ENCODE measurements around the gene RAB10. TPM values are rescaled to one million over a fixed set of nuclear protein-coding genes. Genes with fewer than 3 reads are reported as not detected.

The RAB10 gene
- total RNA-seq, 1 donor from 2014 or later, result 79.3 TPM

DNA sequence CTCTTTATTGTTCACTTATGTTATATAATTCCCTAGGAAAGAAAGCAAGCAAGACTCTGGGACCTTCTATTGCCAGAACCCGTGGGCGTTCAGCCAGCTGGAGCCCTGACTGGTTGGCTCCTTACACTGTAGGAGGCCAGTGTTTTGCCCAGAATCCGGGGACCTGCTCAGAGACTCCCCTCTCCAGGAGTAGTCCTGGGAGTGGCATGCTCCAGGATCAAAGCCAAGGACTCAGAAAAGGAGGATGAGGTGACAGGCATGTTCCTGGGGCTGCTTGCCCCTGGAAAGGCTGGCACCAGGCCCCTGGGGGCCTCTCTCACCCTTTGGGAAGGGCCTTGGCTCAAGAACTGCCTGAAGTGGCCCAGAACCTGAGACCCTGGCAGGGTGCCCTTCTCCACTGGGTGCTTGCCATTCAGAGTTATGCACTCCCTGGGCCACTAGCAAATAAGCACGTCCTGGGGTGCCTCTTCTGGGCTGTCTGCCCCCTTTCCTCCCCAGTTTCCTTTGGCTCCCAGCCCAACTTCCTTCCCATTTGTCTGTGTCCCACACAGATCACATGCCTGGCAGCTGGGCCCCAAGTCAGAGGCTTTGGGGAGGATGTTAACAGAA is 32.0 kb upstream of the RAB10 start:
- H3K4me1 Mint-ChIP-seq, result no peaks in the 10 kb centered on the region
- H3K4me3 Mint-ChIP-seq, result no peak overlapping the region
- POLR2A ChIA-PET, result no interaction called here
- intact Hi-C loops (cut with micrococcal nuclease), result no loop called here
- H3K27me3 Mint-ChIP-seq, result peaks cover 7% of the 10 kb centered on the region
- ATAC-seq (ENCODE audit: low read depth) (no peak), DNase-seq (no peak)
- H3K9me3 Mint-ChIP-seq, result no peaks in the 10 kb centered on the region
- H3K36me3 Mint-ChIP-seq (ENCODE audit: low read depth), result no peaks in the 10 kb centered on the region
- H3K27ac Mint-ChIP-seq, result no peak overlapping the region
- no peak for TF ChIP-seq CTCF (IDR thresholded peaks at IDR 0.05)
- CTCF ChIA-PET, result no interaction called here

- H3K4me3 Mint-ChIP-seq, result no peak overlapping the region
- CTCF ChIA-PET, result no interaction called here
- no peaks in the 10 kb centered on the region for H3K36me3 Mint-ChIP-seq (ENCODE audit: low read depth)
- no peak overlapping the region for H3K27ac Mint-ChIP-seq
- ATAC-seq (ENCODE audit: low read depth), result no peak
- no peak for TF ChIP-seq CTCF (IDR thresholded peaks at IDR 0.05)
- H3K27me3 Mint-ChIP-seq, result peaks cover 7% of the 10 kb centered on the region
- no peaks in the 10 kb centered on the region for H3K4me1 Mint-ChIP-seq
- no peak for DNase-seq
- POLR2A ChIA-PET, result no interaction called here
- intact Hi-C loops (cut with micrococcal nuclease), result no loop called here
- no peaks in the 10 kb centered on the region for H3K9me3 Mint-ChIP-seq
Observed at GRCh38 chr2:26002632-26003310, 31.1 kb upstream of the RAB10 start.

- POLR2A ChIA-PET, result no interaction called here
Observed at GRCh38 chr2:26008095-26008494, 25.8 kb upstream of the RAB10 start.

GRCh38 chr2:26008851-26009566 is 24.9 kb upstream of the RAB10 start:
- CTCF ChIA-PET, result no interaction called here
- intact Hi-C loops (cut with micrococcal nuclease), result no loop called here

More at GRCh38 chr2:26008095-26008494, 25.8 kb upstream of the RAB10 start:
- ATAC-seq (ENCODE audit: low read depth) (no peak), DNase-seq (no peak)
- no peaks in the 10 kb centered on the region for H3K4me1 Mint-ChIP-seq
- H3K36me3 Mint-ChIP-seq (ENCODE audit: low read depth), result no peaks in the 10 kb centered on the region
- no peak overlapping the region for H3K27ac Mint-ChIP-seq
- H3K4me3 Mint-ChIP-seq, result no peak overlapping the region
- H3K9me3 Mint-ChIP-seq, result peaks cover 5% of the 10 kb centered on the region
- peaks cover 3% of the 10 kb centered on the region for H3K27me3 Mint-ChIP-seq
- CTCF ChIA-PET, result no interaction called here
- TF ChIP-seq CTCF (IDR thresholded peaks at IDR 0.05), result no peak
- intact Hi-C loops (cut with micrococcal nuclease), result no loop called here

More at GRCh38 chr2:26008851-26009566, 24.9 kb upstream of the RAB10 start:
- no peak for ATAC-seq (ENCODE audit: low read depth)
- peaks cover 3% of the 10 kb centered on the region for H3K27me3 Mint-ChIP-seq
- H3K4me3 Mint-ChIP-seq, result no peak overlapping the region
- TF ChIP-seq CTCF (IDR thresholded peaks at IDR 0.05), result no peak
- H3K9me3 Mint-ChIP-seq, result peaks cover 5% of the 10 kb centered on the region
- POLR2A ChIA-PET, result no interaction called here
- no peaks in the 10 kb centered on the region for H3K4me1 Mint-ChIP-seq
- no peak for DNase-seq
- H3K36me3 Mint-ChIP-seq (ENCODE audit: low read depth), result no peaks in the 10 kb centered on the region
- no peak overlapping the region for H3K27ac Mint-ChIP-seq

Data from activated B cell treated with CpG ODN at 0.5 μM for 24 hours (primary cell).